Suprapubic skin (tissue), 4 donors: Measurements from ENCODE around the gene PANX2. TPM values are rescaled to one million over a fixed set of nuclear protein-coding genes. Genes with fewer than 3 reads are reported as not detected.

Experiments
- DNase-seq, 2 donors: peaks; one replicate each; pipeline ENCODE4 v3.0.0-alpha.2; 2019; ENCODE audit warnings: low spot score in 2 of 2
- H3K27ac ChIP-seq: fragments of 200-600 bp; sonication (generic); one replicate; pipeline ENCODE4 v1.5.1; 2019
- H3K27me3 ChIP-seq: fragments of 200-600 bp; sonication (generic); one replicate; pipeline ENCODE4 v1.5.1; 2019
- H3K36me3 ChIP-seq: fragments of 200-600 bp; sonication (generic); one replicate; pipeline ENCODE4 v1.5.1; 2019
- H3K4me1 ChIP-seq: fragments of 200-600 bp; sonication (generic); one replicate; pipeline ENCODE4 v1.5.1; 2019
- H3K4me3 ChIP-seq: fragments of 200-600 bp; sonication (generic); one replicate; pipeline ENCODE4 v1.5.1; 2019; ENCODE audit warnings: mild to moderate bottlenecking
- H3K9me3 ChIP-seq: fragments of 200-600 bp; sonication (generic); one replicate; pipeline ENCODE4 v1.5.1; 2019
- EP300 ChIP-seq: sonication (generic); formaldehyde crosslinking; IDR thresholded peaks from one replicate; pipeline ENCODE4 v1.6.1; 2017; ENCODE audit warnings: antibody characterized with exemption
- POLR2A ChIP-seq, 2 donors: fragments of 450-650 bp; IDR thresholded peaks; one replicate each; pipeline ENCODE4 v1.6.1; 2017; ENCODE audit warnings: antibody characterized with exemption in 2 of 2, mild to moderate bottlenecking in 2 of 2, moderate library complexity in 2 of 2
- POLR2AphosphoS5 ChIP-seq, 3 donors: sonication (generic); formaldehyde crosslinking; IDR thresholded peaks; one replicate each; pipeline ENCODE4 v1.6.1; 2017; ENCODE audit warnings: antibody characterized with exemption in 3 of 3
- WGBS: methylation state at CpG from one replicate; pipeline ENCODE4 v1.1.5; 2018; 5-methylcytosine and 5-hydroxymethylcytosine counted together
- total RNA-seq, 4 donors: library from RNA; depleted of rRNA; stranded (reverse); fragments of >200 nt; gene quantifications; one replicate each; pipeline ENCODE4 v1.1.0, GENCODE V29; 2016
- TF ChIP-seq, protein P1 (sequence below), 2 donors: fragments of 200-600 bp in 1 of 2; fragments of 450-650 bp in 1 of 2; sonication (generic) in 1 of 2; IDR thresholded peaks; one replicate each; pipeline ENCODE4 v1.5.1; 2016 to 2019; ENCODE audit warnings: antibody characterized with exemption in 2 of 2, mild to moderate bottlenecking in 1 of 2, moderate library complexity in 1 of 2

The PANX2 gene
- total RNA-seq, 4 donors from 2014 or later: 1.2 to 2.8 (median 2.2) TPM

DNA sequence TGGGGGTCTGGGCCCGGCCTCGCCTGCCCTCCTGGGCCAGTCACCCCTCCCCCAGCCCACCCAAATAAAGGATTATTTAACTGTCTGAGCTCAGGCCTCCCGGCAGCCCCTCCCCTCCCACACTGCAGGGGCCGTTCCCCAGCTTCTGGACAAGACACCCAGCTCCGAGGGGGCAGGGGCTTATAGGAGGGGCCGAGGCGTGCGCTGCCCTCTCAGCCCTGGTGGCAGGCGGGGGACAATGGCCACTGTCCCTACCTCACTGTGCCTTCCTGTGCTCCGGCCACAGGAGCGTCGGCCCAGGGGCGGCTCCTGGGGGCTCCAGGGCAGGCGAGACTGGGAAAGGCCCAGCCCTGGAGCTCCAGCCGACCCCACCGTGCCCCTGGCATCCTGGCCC lies 28.1 kb downstream of the PANX2 start:
- peaks cover 40% of the 10 kb centered on the region for H3K36me3 ChIP-seq
- DNase-seq: no peak

GRCh38 chr22:50199251-50199721 lies 28.8 kb downstream of the PANX2 start:
- H3K9me3 ChIP-seq: no peaks in the 10 kb centered on the region
- no peaks in the 10 kb centered on the region for H3K27me3 ChIP-seq
- peaks cover 25% of the 10 kb centered on the region for H3K4me1 ChIP-seq
- WGBS: 72% methylated on average over 15 of the region's 18 CpGs
- peaks cover 33% of the 10 kb centered on the region for H3K36me3 ChIP-seq
- TF ChIP-seq EP300 (no peak), POLR2AphosphoS5 (IDR thresholded peaks at IDR 0.05) (no peak), POLR2A (IDR thresholded peaks at IDR 0.05) (no peak)
- TF ChIP-seq, protein P1, sequence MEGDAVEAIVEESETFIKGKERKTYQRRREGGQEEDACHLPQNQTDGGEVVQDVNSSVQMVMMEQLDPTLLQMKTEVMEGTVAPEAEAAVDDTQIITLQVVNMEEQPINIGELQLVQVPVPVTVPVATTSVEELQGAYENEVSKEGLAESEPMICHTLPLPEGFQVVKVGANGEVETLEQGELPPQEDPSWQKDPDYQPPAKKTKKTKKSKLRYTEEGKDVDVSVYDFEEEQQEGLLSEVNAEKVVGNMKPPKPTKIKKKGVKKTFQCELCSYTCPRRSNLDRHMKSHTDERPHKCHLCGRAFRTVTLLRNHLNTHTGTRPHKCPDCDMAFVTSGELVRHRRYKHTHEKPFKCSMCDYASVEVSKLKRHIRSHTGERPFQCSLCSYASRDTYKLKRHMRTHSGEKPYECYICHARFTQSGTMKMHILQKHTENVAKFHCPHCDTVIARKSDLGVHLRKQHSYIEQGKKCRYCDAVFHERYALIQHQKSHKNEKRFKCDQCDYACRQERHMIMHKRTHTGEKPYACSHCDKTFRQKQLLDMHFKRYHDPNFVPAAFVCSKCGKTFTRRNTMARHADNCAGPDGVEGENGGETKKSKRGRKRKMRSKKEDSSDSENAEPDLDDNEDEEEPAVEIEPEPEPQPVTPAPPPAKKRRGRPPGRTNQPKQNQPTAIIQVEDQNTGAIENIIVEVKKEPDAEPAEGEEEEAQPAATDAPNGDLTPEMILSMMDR (IDR thresholded peaks at IDR 0.05): no peak
- no peak overlapping the region for H3K27ac ChIP-seq
- DNase-seq: no peak
- H3K4me3 ChIP-seq: no peak overlapping the region

More for the DNA sequence above, 28.1 kb downstream of the PANX2 start:
- H3K4me1 ChIP-seq: peaks cover 25% of the 10 kb centered on the region
- no peaks in the 10 kb centered on the region for H3K9me3 ChIP-seq
- TF ChIP-seq POLR2AphosphoS5 (IDR thresholded peaks at IDR 0.05): no peak
- 84% methylated on average over 7 of the region's 16 CpGs for WGBS
- H3K27ac ChIP-seq: no peak overlapping the region
- no peaks in the 10 kb centered on the region for H3K27me3 ChIP-seq
- H3K4me3 ChIP-seq: no peak overlapping the region

DNA sequence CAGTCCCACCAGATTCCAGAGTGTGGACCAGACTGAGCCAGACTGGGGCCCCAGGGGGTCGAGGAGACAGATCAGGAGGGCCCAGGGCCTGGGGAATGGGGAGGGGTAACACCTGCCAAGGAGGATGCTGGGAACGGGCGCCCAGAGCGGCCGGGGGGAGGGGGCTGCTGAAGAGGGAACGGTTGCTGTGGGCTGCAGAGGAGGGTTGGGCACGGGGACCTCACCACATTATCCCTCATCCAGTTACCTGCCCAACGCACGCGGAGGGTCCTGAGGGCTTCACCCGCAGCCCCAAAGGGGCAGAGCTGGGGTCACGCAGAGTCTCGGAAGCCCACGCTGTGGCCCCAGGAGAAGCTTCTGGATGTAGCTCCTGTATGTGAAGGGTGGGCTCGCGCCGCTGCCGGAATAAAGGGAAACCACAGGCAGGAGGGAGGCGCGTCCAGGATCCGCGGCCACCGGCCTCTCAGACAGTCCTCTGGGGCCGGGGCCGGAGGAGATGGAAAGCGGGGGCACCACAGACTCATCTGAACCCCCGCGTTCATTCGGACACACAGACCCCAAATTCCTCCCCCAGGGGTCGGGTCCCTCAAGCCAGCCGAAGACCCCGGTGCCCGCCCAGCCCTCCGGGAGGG lies 29.4 kb downstream of the PANX2 start:
- peaks cover 27% of the 10 kb centered on the region for H3K36me3 ChIP-seq
- TF ChIP-seq POLR2A (IDR thresholded peaks at IDR 0.05): no peak
- TF ChIP-seq, protein P1 (IDR thresholded peaks at IDR 0.05): no peak
- TF ChIP-seq POLR2AphosphoS5 (IDR thresholded peaks at IDR 0.05): no peak

DNA sequence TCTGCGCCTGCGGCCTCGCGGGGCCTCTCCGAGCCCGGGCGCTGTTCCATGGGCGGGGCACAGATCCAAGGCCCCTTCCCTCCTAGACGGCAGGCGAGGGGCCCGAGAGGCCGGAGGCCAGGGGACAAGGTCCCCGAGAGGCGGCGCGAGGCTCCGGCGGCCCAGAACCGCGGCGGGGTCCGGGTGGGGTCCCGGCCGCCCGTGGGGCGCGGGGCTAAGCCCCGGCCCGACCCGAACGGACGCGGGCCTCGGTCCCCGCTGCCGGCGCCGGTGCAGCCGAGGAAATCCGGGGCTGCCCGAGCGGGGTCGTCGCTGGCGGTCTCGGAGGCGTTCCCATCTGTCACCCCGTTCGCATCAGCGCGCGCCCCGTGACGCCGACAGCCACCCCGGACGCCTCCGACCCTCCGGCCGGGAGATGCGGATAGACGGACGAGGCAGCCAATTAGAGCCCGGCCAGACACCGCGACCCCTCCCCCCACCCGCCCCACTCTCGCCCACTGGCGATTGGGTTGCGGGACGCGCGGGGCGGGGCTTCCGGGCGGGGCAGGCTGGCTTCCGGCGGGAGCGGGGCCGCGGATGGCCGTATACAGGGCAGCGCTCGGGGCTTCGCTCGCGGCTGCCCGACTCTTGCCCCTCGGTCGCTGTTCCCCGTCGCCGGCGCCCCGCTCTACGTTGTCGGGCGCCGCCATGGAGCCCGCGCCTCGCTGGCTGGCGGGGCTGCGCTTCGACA lies 30.1 kb downstream of the PANX2 start, which contains the start of gene SELENOO:
TSS of gene SELENOO (plus strand) at position 551 of the 730 bp plus-strand sequence. CDS start at position 577, 26 bp downstream.
- Histone ChIP-seq H3K4me3 (peak within 1 kb of the TSS; percentile 86), H3K27me3 (no peaks in the 10 kb centered on the region), H3K9me3 (no peaks in the 10 kb centered on the region), H3K36me3 (peaks cover 24% of the 10 kb centered on the region), H3K4me1 (peaks cover 28% of the 10 kb centered on the region), H3K27ac (peak within 1 kb of the TSS; percentile 83)
- DNase-seq: peak; percentile 93 to 95
- TF ChIP-seq POLR2AphosphoS5 (IDR thresholded peaks at IDR 0.05) (peak in 1 of 3 donors; percentile 26), EP300 (no peak), POLR2A (IDR thresholded peaks at IDR 0.05) (peak; percentile 15 to 69)
- TF ChIP-seq, protein P1 (IDR thresholded peaks at IDR 0.05): no peak
- WGBS: 0% methylated on average over 5 of the region's 105 CpGs

More for the DNA sequence above, 29.4 kb downstream of the PANX2 start:
- H3K9me3 ChIP-seq: no peaks in the 10 kb centered on the region
- WGBS: 14% methylated on average over 21 of the region's 34 CpGs
- H3K4me1 ChIP-seq: peaks cover 28% of the 10 kb centered on the region
- no peaks in the 10 kb centered on the region for H3K27me3 ChIP-seq
- H3K27ac ChIP-seq: peak overlapping the region; percentile 83
- H3K4me3 ChIP-seq: peak overlapping the region; percentile 86
- no peak for DNase-seq

- peak overlapping the region; percentile 83 for H3K27ac ChIP-seq
- peak overlapping the region; percentile 86 for H3K4me3 ChIP-seq
- peaks cover 28% of the 10 kb centered on the region for H3K36me3 ChIP-seq
- DNase-seq: no peak
- no peaks in the 10 kb centered on the region for H3K27me3 ChIP-seq
- TF ChIP-seq, protein P1 (IDR thresholded peaks at IDR 0.05): no peak
- TF ChIP-seq EP300 (no peak), POLR2A (IDR thresholded peaks at IDR 0.05) (no peak), POLR2AphosphoS5 (IDR thresholded peaks at IDR 0.05) (no peak)
- 26% methylated on average over 6 of the region's 115 CpGs for WGBS
- H3K4me1 ChIP-seq: peaks cover 34% of the 10 kb centered on the region
- H3K9me3 ChIP-seq: no peaks in the 10 kb centered on the region
Measured at GRCh38 chr22:50201191-50202129, 30.9 kb downstream of the PANX2 start.
